Vagina (tissue), 2 donors: ENCODE measurements around the gene CAMKMT.
"Not testable (repeated sequence)": the region's sequence is repeated elsewhere in the genome, so short reads cannot be mapped to it uniquely, and the experiment has no call there.

Source experiments
- CTCF ChIP-seq, 3 experiments: fragments of 450-650 bp in 2 of 3; fragments of 200-600 bp in 1 of 3; sonication (generic) in 1 of 3; IDR thresholded peaks; one replicate each; pipeline ENCODE4 v1.5.1; 2017 to 2019; ENCODE audit warnings: antibody characterized with exemption in 3 of 3, mild to moderate bottlenecking in 2 of 3, moderate library complexity in 2 of 3
- POLR2A ChIP-seq, 2 donors: fragments of 450-650 bp; IDR thresholded peaks; one replicate each; pipeline ENCODE4 v1.6.1; 2017; ENCODE audit warnings: antibody characterized with exemption in 2 of 2, mild to moderate bottlenecking in 2 of 2, moderate library complexity in 2 of 2
- POLR2AphosphoS5 ChIP-seq, 2 donors: sonication (generic); formaldehyde crosslinking; IDR thresholded peaks; one replicate each; pipeline ENCODE4 v1.9.0; 2017; ENCODE audit warnings: antibody characterized with exemption in 2 of 2, mild to moderate bottlenecking in 2 of 2, low read depth in 1 of 2; ENCODE audit not compliant: insufficient read depth in 1 of 2

- TF ChIP-seq POLR2A (IDR thresholded peaks at IDR 0.05); CTCF (IDR thresholded peaks at IDR 0.05); POLR2AphosphoS5 (IDR thresholded peaks at IDR 0.05; ENCODE audit: insufficient read depth in 1 of 2, low read depth in 1 of 2): not testable (repeated sequence)
Measured at GRCh38 chr2:44385226-44385625, 23.5 kb downstream of the CAMKMT start.
